Activated T-cell treated with anti-CD3 and anti-CD28 coated beads, Interleukin-2, amount 50 U/mL, for 24 hours (primary cell): Measurements from ENCODE around the gene LGALS9C.
"Not testable (repeated sequence)": the region's sequence is repeated elsewhere in the genome, so short reads cannot be mapped to it uniquely, and the experiment has no call there.

ENCODE experiments used
- DNase-seq: peaks from one replicate; pipeline ENCODE4 v3.0.0-alpha.2; 2020
- H3K27ac Mint-ChIP-seq: 2 replicates; pipeline ENCODE4 v1.8.0; 2020; ENCODE audit warnings: mild to moderate bottlenecking, mixed read lengths
- H3K27me3 Mint-ChIP-seq: 2 replicates; pipeline ENCODE4 v1.8.0; 2020; ENCODE audit warnings: mixed read lengths
- H3K36me3 Mint-ChIP-seq: 2 replicates; pipeline ENCODE4 v1.8.0; 2020; ENCODE audit warnings: low read depth, mixed read lengths
- H3K4me1 Mint-ChIP-seq: 2 replicates; pipeline ENCODE4 v1.8.0; 2020; ENCODE audit warnings: low read depth, mixed read lengths
- H3K4me3 Mint-ChIP-seq: 2 replicates; pipeline ENCODE4 v1.8.0; 2020; ENCODE audit warnings: mild to moderate bottlenecking, moderate library complexity, mixed read lengths
- H3K9me3 Mint-ChIP-seq: 2 replicates; pipeline ENCODE4 v1.8.0; 2020; ENCODE audit warnings: mixed read lengths

Gene LGALS9C

DNA sequence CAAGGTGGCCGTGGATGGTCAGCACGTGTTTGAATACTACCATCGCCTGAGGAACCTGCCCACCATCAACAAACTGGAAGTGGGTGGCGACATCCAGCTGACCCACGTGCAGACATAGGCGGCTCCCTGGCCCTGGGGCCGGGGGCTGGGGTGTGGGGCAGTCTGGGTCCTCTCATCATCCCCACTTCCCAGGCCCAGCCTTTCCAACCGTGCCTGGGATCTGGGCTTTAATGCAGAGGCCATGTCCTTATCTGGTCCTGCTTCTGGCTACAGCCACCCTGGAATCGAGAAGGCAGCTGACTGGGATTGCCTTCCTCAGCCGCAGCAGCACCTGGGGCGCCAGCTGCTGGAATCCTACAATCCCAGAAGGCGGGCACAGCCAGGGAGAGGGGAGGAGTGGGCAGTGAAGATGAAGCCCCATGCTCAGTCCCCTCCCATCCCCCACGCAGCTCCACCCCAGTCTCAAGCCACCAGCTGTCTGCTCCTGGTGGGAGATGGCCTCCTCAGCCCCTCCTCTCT is 17.7 kb downstream of the LGALS9C start:
- not testable (repeated sequence) for H3K27me3 Mint-ChIP-seq

DNA sequence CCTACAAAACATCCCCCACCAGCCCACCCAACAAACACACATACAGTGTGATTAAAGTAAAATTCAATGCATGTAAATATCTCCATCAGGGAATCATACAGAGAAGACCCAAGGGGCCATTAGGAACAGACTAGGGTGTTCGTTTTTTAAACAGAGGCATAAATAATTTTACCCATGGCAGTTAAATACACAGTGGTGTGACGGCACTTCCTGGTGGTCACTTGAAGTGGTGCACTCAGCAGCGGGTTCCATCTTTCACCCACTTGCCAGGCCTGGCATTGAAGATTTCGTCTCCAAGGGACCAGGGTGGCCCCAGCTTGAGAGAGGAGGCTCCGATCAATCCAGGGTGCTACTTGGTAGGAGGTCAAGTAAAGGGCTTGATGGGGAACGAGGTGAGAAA is 20.5 kb downstream of the LGALS9C start:
- not testable (repeated sequence) for H3K4me1 Mint-ChIP-seq

More for the DNA sequence above, 17.7 kb downstream of the LGALS9C start:
- H3K36me3 Mint-ChIP-seq, H3K4me1 Mint-ChIP-seq, H3K4me3 Mint-ChIP-seq, H3K27ac Mint-ChIP-seq, DNase-seq, H3K9me3 Mint-ChIP-seq: not testable (repeated sequence)

DNA sequence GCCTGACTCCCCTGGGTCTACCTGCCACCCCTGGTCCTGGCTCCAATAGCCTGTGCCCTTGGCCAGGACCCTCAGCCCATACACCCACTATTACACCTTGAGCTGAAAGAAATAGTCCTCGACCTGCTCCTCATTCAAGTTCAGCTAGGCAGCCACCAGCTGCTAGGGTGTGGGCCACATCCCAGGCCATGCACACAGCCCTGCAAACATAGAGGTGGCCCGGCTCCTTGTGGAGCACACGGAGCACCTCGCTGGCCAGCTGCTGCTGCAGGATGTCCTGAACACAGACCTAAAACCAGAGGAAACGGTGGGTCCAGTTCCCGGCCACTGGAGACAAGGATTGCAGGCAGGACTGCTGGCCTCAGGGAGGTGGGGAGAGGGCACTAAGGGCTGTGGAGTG is 22.5 kb downstream of the LGALS9C start:
- not testable (repeated sequence) for H3K36me3 Mint-ChIP-seq, H3K27ac Mint-ChIP-seq, H3K9me3 Mint-ChIP-seq, H3K27me3 Mint-ChIP-seq, DNase-seq, H3K4me3 Mint-ChIP-seq, H3K4me1 Mint-ChIP-seq

More for the DNA sequence above, 20.5 kb downstream of the LGALS9C start:
- H3K36me3 Mint-ChIP-seq, DNase-seq, H3K4me3 Mint-ChIP-seq, H3K27ac Mint-ChIP-seq, H3K27me3 Mint-ChIP-seq, H3K9me3 Mint-ChIP-seq: not testable (repeated sequence)

DNA sequence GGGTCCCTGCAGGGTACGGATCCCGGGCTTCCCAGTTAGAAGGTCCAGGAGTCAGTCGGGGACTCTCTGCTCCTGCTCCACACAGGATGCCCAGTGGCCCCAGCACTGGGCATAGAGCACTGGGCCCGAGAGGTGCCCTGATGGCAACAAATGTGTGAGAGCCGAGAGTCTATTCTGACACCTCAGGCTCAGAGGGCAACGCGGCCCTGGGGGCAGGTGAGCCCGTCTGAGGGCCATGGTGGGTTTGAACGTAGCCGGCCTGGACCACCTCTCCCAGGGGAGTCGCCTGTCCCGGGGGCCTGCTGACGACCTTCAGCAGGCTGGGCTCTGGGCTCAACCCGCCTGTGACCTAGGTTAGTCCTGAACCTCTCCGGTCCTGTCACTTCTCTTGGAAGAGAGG is 23.2 kb downstream of the LGALS9C start:
- H3K4me3 Mint-ChIP-seq, H3K9me3 Mint-ChIP-seq, H3K27ac Mint-ChIP-seq, H3K4me1 Mint-ChIP-seq, DNase-seq, H3K36me3 Mint-ChIP-seq, H3K27me3 Mint-ChIP-seq: not testable (repeated sequence)

DNA sequence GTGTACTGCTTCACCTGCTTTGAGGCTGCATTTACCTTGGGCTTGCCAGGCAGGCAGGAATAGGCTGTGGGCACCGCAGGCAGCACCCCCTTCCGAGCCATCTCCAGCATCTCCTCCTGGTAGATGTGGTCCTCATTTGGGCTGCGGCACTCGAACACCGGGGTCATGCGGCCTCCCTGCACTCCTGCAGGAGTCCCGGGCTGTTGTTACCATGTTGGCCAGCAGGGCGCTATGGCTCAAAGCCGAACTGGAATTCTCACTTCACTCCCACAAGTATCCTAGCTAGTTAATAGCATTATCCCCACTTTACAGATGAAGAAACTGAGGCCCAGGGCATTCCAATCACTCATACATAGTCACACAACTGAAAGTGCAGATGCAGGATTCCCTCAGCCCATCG is 23.7 kb downstream of the LGALS9C start:
- not testable (repeated sequence) for H3K4me1 Mint-ChIP-seq, H3K36me3 Mint-ChIP-seq, H3K27ac Mint-ChIP-seq, H3K9me3 Mint-ChIP-seq, H3K4me3 Mint-ChIP-seq, DNase-seq, H3K27me3 Mint-ChIP-seq

DNA sequence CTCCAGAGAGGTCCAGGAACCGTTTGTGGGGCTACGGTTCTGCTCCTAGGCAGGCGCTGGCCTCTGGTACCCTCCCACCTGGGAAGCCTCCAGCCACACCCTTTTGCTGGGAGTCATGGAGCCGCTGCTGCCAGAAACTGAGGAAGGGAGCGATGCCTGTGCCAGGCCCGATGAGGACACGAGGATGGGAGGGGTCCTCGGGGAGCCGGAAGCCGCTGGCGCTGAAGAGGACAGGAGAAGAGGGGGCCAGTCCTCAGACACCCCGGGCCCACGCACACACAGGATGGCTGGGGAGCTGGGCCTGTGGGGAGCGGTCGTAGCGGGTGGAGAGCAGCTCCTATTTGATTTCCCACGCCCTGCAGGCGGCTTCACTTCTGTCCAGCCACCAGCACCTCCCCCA is 24.2 kb downstream of the LGALS9C start:
- H3K36me3 Mint-ChIP-seq, H3K4me3 Mint-ChIP-seq, H3K27ac Mint-ChIP-seq, H3K9me3 Mint-ChIP-seq, H3K4me1 Mint-ChIP-seq, H3K27me3 Mint-ChIP-seq, DNase-seq: not testable (repeated sequence)

DNA sequence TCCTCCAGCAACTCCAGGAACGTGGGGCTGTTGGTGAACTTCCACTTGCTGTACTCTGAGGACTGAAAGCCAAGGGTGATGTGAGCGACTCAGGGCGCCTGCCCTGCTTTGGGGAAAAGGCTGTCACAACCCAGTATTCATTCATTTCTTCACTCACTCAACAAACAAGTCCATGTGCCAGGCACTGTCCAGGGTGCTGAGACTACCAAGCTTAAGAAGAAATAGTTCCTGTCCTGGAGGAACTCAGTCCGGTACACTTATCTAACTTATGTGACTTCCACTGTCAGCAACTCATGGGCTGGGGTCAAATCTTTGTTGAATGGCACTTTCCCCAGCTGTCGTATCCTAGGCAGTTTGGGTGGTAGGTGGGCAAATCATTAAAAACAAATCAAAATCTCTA is 26.6 kb downstream of the LGALS9C start:
- DNase-seq, H3K4me1 Mint-ChIP-seq, H3K27ac Mint-ChIP-seq, H3K4me3 Mint-ChIP-seq, H3K27me3 Mint-ChIP-seq, H3K36me3 Mint-ChIP-seq, H3K9me3 Mint-ChIP-seq: not testable (repeated sequence)

DNA sequence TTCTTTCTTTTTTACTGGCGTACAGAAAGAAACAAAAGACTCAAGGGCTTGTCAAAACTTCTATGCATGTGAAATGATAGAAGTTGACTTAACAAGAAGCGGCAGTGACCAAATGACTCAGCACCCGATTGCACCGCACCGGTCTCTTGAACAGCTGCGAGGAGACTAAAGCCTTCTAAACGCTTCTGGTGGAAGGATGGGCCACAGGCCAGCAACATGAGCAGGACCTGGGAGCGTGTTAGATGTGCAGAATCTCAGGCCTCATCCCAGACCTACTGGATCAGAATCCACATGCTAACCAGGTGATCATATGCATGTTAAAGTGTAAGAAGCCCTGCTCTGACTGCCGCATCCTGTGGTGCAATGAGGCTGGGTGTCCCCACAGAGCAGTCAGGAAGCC is 31.1 kb downstream of the LGALS9C start:
- H3K4me1 Mint-ChIP-seq, H3K36me3 Mint-ChIP-seq, H3K27ac Mint-ChIP-seq, DNase-seq, H3K27me3 Mint-ChIP-seq, H3K4me3 Mint-ChIP-seq, H3K9me3 Mint-ChIP-seq: not testable (repeated sequence)

DNA sequence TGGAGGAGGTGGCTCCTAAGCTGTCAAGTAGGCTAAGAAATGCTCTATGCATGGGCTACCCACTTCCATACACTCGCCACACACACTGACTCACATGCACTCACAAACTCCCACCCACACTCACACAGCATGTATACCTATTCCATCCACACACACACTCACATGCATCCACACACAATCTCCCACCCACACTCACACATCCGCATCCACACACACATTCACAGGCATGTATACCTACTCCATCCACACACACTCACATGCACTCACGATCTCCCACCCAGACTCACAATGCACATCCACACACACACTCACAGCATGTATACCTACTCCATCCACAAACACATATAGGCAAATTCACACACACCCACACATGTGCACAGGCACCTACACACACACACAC is 32.1 kb downstream of the LGALS9C start:
- H3K27ac Mint-ChIP-seq, H3K4me1 Mint-ChIP-seq, H3K27me3 Mint-ChIP-seq, H3K36me3 Mint-ChIP-seq, H3K9me3 Mint-ChIP-seq, DNase-seq, H3K4me3 Mint-ChIP-seq: not testable (repeated sequence)

DNA sequence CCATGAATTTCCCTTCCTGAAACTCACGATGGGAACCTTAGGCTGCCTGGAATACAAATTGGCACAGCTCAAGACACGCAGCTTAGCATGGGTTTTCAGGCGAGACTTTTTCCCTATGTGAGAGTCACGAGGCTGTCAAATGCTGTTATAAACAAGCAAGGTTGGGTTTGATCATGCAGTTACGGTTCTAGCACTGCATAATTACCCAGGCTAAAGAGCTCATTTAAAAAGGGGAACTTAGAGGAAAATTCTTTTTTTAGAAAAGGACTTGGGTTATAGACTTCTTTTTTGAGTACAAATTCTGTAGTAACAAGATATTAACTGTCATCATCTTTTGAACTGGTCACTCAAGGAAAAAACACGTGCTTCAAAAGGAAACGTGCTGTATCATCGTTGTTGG is 44.5 kb downstream of the LGALS9C start:
- not testable (repeated sequence) for DNase-seq, H3K36me3 Mint-ChIP-seq, H3K27me3 Mint-ChIP-seq, H3K4me1 Mint-ChIP-seq, H3K27ac Mint-ChIP-seq, H3K4me3 Mint-ChIP-seq, H3K9me3 Mint-ChIP-seq

DNA sequence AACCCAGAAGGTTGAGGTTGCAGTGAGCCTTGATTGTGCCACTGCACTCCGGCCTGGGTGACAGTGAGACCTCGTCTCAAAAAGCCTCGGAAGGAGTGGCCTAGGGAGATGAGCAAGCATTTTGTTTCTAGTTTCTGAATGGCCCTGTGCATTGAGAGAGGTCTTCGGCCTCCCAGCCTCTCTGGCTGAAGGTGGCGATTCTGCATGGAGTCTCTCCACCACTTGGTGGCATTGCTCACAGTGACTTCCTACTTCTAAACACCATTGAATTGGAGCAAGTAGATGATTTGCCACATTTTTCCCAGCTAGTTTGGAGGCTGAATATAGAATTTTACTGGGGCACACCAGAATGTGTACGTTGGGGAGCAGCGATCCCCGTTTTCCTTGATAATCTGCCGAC is 48.4 kb downstream of the LGALS9C start:
- not testable (repeated sequence) for H3K27ac Mint-ChIP-seq, H3K27me3 Mint-ChIP-seq, H3K36me3 Mint-ChIP-seq, DNase-seq, H3K4me3 Mint-ChIP-seq, H3K9me3 Mint-ChIP-seq, H3K4me1 Mint-ChIP-seq

DNA sequence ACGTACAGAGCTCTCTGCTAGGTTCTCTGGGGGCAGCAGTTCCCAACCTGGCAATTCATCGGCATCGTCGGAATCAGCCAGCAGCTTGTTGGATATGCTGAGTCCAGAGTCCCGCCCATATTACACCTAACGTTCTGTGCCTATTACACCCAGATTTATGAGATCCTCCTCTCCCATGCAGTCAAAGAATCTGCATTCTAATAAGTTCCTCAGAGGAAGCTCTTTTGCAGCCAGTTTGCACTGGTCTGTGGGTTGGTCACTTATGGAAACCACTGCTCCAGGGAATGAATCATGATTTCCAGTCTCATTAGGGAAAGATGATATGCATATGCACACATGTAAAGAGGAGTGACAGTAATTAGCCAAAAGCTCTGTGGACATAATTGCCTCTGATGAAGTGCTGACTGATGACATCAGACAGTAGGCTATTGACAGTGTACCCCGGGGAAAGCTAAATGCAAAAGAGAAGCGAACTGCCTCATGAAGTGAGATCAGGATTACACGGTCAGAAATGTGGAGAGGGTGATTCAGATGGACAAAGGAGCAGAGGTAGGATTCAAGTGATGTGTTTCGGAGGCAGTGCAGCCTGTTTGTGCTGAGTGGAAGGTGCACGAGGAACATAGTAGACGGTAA is 49.7 kb downstream of the LGALS9C start:
- H3K9me3 Mint-ChIP-seq, H3K36me3 Mint-ChIP-seq, H3K27me3 Mint-ChIP-seq, H3K27ac Mint-ChIP-seq, H3K4me3 Mint-ChIP-seq, H3K4me1 Mint-ChIP-seq, DNase-seq: not testable (repeated sequence)

DNA sequence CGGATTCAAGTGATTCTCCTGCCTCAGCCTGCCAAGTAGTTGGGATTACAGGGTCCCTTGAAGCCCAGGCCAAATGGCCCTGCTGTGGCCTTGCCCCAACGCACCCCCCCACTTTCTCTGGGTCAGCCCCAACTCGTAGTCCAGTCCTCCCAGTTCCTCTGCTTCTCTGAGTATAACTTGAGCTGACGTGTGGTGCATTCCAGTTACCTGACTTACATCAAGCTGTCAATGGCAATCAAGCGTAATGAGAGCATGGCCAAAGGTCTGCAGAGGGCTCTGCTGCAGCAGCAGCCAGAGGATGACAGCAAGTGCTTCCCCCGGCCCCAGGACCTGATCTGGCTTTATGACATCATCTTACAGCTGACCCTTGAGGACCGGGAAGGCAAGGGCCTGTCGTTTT is 50.8 kb downstream of the LGALS9C start:
- H3K27me3 Mint-ChIP-seq, H3K9me3 Mint-ChIP-seq, H3K27ac Mint-ChIP-seq, H3K4me1 Mint-ChIP-seq, H3K36me3 Mint-ChIP-seq, DNase-seq, H3K4me3 Mint-ChIP-seq: not testable (repeated sequence)

DNA sequence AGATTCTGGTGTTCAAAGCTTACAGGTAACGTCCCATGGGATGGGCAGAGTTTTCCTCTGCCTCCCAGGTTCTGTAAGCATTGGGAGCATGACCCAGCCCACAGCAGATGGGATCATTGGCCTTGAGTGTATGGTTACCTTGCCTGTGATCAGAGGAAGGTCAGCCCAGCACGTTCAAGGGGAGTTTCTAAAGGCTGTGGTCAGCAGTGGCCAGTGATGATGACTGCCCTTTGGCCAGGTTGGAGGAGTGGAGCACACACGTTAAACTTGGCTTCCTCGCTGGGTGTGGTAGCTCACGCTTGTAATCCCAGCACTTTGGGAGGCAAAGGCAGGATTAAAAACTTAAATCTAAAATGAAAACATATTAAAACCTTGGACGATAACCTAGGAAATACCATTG is 51.8 kb downstream of the LGALS9C start:
- H3K27me3 Mint-ChIP-seq, H3K4me1 Mint-ChIP-seq, H3K4me3 Mint-ChIP-seq, DNase-seq, H3K27ac Mint-ChIP-seq, H3K9me3 Mint-ChIP-seq, H3K36me3 Mint-ChIP-seq: not testable (repeated sequence)

DNA sequence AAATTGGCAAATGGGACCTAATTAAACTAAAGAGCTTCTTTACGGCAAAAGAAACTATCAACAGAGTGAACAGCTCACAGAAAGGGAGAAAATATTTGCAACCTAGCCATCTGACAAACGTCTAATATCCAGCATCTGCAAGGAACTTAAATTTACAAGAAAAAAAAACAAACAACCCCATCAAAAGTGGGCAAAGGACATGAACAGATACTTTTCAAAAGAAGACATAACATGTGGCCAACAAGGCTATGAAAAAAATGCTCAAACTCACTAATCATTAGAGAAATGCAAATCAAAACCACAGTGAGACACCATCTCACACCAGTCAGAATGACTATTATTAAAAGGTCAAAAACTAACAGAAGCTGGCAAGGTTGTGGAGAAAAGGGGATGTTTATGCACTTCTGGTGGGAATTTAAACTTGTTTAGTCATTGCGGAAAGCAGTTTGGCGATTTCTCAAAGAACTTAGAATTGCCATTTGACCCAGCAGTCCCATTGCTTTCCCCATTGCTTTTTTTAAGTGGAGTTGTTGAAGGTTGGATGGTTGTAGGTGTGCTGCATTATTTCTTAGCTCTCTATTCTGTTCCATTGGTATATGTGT is 52.4 kb downstream of the LGALS9C start:
- DNase-seq, H3K4me1 Mint-ChIP-seq, H3K36me3 Mint-ChIP-seq, H3K9me3 Mint-ChIP-seq, H3K4me3 Mint-ChIP-seq, H3K27ac Mint-ChIP-seq, H3K27me3 Mint-ChIP-seq: not testable (repeated sequence)

DNA sequence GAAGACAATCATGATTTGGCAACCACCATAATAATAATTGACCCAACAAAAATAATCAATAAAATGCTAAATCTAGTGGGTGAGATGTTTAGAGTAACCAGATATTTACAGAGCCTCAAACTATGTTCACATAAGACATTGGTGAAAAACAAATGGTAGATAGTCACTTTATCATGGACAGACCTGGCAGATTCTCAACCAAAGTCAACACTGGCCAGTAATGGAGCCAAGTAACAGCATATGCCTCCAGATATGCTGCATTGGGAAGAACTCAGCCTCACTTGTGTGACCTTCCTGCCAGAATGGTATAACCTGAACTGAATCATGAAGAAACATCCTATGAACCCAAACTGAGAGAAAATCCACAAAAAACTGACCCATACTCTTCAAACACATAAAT is 53.8 kb downstream of the LGALS9C start:
- not testable (repeated sequence) for H3K9me3 Mint-ChIP-seq, H3K27ac Mint-ChIP-seq, H3K36me3 Mint-ChIP-seq, H3K27me3 Mint-ChIP-seq, DNase-seq, H3K4me1 Mint-ChIP-seq, H3K4me3 Mint-ChIP-seq
